Stomach (tissue), 4 donors: ENCODE data around the gene LARGE1.

Experiments
- CTCF ChIP-seq, 7 experiments: fragments of 450-650 bp in 4 of 7; fragments of 200-600 bp in 3 of 7; sonication (generic) in 3 of 7; IDR thresholded peaks; one replicate each; pipeline ENCODE4 v1.5.1; 2016 to 2019; ENCODE audit warnings: antibody characterized with exemption in 7 of 7, control low read depth in 2 of 7, mild to moderate bottlenecking in 1 of 7
- EP300 ChIP-seq: sonication (generic); formaldehyde crosslinking; IDR thresholded peaks from one replicate; pipeline ENCODE4 v1.6.1; 2017; ENCODE audit warnings: antibody characterized with exemption
- POLR2A ChIP-seq, 4 donors: fragments of 450-650 bp; IDR thresholded peaks; one replicate each; pipeline ENCODE4 v1.6.1; 2016; ENCODE audit warnings: antibody characterized with exemption in 4 of 4, control low read depth in 2 of 4, mild to moderate bottlenecking in 1 of 4, moderate library complexity in 1 of 4
- POLR2AphosphoS5 ChIP-seq, 3 donors: sonication (generic); formaldehyde crosslinking; IDR thresholded peaks; one replicate each; pipeline ENCODE4 v1.6.1; 2016; ENCODE audit warnings: antibody characterized with exemption in 3 of 3

- no peak for TF ChIP-seq POLR2A (IDR thresholded peaks at IDR 0.05)
- TF ChIP-seq CTCF (IDR thresholded peaks at IDR 0.05) = no peak
- no peak for TF ChIP-seq POLR2AphosphoS5 (IDR thresholded peaks at IDR 0.05)
- no peak for TF ChIP-seq EP300
These were observed 678.2 kb downstream of the LARGE1 start for GRCh38 chr22:33242078-33242477.
